Iris pigment epithelial cell (primary cell): ENCODE results near the gene ADAMTS16.

Experiments used
- DNase-seq: peaks from one replicate; pipeline ENCODE4 v3.0.0-alpha.2; 2011; ENCODE audit warnings: low read depth

The ADAMTS16 gene

DNA sequence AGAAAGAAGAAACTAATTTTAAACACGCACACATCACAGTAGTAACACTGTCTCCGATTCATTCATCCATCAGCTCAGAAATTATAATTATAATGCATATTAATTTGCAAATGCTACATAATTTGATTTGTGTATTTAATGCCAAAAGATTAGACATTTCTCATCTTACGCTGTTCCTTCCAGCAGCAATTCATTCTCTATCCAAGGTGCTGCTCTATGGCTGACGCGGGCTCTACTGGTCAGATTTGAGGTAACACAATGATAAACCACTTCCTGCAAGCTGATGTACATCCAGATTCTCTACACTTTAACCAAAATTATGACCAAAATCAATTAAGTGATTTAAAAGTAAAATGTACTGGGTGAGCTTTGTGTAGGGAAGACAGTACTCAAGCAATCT lies 204.5 kb downstream of the ADAMTS16 start:
- DNase-seq = no peak

DNA sequence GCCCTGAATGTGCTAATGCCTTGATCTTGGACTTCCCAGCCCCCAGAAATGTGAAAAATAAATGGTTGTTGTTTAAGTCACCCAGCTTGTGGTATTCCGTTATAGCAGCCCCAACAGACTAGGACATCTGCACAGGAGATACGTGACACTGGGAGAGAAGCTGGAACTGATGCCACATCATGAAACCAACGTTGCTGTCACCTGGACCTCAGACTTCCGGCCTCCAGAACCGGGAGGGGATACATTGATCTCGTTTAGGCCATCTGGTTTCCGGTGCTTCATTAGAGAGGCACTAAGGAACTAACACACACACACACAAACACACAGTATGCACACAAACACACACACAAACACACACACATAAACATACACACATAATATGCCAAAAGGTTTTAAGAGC lies 207.3 kb downstream of the ADAMTS16 start:
- no peak for DNase-seq

DNA sequence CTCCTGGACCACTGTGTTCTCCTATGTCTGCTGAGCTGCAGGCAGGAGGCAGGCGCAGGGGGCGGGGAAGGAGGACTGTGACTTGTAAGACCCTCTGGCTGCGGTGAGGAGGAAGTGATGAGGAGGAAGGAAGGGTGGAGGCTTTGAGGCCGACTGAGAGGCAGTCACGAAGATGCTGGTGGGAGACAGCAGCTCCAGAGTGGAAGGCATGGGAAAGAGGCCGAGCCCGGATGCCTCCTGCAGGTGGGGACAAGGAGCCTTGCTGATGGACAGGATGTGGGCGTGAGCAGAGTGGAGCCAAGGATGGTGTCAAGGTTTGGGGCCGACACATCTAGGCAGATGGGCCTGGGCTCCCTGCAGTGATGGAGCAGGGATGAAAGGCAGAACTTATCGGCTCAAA lies 208.0 kb downstream of the ADAMTS16 start:
- no peak for DNase-seq

DNA sequence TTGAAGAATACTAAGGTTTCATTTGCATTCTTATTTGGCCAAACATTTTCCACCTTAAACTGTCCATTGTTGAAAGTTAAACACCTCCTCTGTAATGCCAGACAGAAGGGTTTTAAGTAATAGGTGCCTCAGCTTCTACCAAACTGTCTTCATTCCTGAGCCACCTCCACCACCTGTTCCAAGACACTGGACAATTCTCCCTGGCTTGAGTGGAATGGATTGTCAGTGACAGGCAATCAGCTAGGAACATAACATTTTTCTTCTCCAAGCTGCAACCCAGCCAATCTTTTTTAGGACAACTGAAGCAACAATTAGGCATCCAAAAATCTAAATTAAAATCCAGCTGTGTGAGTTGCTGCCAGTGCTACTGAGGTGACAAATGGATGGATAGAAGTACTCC lies 208.4 kb downstream of the ADAMTS16 start:
- DNase-seq = no peak

DNA sequence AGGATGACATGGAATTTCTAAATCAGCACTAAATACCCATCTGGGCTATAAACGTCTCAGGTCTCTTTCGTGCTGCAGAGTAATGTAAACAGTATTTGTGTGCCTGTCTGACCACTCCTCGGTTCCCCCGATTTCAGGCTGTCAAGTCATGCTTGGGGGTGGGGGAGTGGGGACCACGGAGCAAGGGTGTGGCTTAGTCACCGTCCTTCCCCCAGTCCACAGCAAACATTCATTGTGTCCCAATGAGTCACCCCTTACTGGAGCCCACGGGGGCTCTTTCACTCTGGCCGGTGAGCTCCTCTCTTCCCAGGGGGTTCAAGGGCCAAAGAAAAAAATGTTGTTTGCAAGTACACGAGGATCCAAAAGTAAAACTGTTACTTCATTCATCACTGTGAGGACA lies 210.0 kb downstream of the ADAMTS16 start:
- DNase-seq = peak; percentile 30

DNA sequence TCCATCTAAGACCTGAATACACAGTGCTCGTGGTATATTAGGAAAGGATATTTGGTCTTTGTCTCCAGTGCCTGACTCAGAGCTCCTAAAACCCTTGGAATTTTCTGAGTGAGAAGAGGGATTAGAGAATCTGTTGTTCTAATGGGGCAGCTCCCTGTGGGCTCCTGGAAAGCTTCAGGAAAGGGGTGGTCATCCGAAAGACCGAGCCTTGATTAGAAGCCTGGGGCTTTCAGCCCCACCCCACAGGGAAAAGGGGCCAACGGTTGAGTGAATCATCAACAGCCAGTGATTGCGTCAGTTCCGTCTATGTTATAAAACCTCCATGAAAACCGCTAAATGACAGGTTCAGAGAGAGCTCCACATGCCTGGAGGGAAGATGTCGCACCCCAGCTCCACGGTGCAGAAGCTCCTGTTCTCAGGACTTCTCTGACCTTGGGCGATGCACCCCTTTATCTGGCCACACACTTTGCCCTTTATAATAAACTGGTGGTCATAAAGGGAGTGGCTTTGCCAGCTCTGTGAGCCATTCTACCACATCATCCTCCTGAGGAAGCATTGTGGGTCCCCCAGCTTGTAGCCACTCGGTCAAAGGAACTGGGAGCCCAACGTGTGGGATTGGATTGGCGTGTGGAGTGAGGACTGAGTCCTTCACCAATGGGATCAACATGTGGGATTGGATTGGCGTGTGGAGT lies 211.3 kb downstream of the ADAMTS16 start:
- peak; percentile 62 for DNase-seq

DNA sequence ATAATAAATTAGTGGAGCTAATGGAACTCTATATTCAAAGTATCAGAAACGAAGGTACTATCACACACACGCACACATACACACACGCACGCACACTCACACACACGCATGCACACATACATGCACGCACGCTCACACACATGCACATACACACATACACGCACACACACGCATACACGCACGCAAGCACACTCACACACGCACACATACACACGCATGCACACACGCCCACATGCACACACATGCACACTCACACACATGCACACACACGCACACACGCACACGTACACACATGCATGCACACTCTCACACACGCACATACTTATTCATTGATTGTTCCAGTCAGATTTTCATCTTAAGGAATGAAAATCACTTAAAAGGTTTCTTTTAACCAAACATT lies 212.5 kb downstream of the ADAMTS16 start:
- DNase-seq = no peak

DNA sequence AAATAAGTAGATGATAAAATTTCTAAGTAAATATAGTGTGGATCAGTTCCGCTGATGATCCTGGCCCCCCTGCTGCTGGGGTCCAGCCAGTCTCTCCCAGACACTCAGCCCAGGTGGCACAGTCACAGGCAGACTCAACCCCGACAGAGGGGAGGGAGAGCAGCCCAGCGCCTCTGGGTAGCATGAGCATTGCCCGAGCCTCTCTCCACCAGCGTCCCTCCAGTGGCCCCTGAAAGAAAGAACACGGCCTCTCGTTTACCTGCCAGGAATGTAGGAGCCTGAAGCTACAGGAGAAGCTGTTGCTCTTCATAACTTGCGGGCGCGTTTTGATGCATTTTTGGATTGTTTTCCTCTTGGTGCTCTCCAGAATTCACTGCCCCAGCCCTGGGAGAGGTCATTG lies 213.6 kb downstream of the ADAMTS16 start:
- DNase-seq = no peak

DNA sequence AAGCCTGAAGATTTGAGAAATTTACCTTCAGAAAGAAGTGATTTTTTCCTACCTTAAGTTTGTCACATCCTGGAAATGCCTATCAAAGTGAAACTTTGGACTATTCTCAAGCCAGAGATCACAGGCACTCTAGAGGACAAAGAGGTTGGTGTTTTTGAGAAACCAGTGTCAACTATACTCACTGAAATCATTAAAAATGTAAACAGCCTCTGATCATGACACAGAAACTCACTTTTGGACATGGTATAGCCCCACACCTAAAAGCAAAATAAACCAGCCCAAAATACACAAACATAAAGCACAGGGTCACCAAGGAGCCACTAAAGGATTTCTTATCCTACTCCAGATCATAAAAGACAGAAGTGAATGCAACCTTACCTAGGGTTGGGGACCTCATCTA lies 216.6 kb downstream of the ADAMTS16 start:
- no peak for DNase-seq

DNA sequence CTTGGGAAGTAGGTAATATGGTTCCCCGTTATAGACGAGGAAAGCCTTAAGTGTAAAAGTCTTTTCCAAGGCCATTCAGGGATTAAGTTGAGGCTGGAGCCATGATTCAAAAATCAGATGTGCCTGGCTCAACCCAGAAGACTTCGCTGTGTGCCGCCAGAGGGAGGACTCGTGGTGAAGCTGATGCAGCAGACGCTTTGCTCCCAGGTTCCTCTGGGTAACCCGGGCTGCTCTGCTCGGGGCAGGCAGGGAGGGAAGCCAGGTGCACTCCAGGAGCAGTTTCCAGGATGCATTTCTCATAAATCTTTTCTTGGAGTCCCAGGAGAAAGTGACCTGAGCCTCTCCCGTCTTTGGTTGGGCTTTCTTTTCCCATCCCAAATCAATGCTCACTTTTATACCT lies 219.5 kb downstream of the ADAMTS16 start:
- DNase-seq = no peak

DNA sequence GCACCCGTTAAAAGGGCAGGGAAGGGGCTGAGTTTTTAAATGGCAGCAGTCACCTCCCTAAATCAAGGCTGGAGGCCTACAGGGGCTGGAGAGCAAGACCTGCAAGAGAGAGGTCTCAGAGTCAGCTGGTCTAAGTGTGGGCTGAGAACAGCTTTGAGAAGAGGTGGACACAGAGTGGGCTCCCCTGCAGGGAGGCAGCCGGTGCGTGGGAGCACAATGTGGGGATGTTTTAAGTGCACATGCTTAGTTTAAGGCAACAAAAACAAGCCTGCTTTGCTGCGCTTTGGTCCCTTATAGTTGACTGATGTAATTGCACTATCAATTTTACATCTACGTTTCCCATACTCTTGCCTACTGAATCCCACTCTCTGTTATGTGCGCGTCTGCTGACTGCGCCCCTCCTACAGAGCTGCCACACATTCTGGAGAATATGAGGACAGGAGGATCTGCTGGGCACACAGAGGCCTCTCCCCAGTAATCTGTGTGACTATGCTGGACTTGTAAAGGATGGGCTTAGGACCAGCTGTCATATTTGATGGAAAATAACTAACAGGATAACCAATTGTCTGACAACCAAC lies 220.3 kb downstream of the ADAMTS16 start:
- DNase-seq = no peak

DNA sequence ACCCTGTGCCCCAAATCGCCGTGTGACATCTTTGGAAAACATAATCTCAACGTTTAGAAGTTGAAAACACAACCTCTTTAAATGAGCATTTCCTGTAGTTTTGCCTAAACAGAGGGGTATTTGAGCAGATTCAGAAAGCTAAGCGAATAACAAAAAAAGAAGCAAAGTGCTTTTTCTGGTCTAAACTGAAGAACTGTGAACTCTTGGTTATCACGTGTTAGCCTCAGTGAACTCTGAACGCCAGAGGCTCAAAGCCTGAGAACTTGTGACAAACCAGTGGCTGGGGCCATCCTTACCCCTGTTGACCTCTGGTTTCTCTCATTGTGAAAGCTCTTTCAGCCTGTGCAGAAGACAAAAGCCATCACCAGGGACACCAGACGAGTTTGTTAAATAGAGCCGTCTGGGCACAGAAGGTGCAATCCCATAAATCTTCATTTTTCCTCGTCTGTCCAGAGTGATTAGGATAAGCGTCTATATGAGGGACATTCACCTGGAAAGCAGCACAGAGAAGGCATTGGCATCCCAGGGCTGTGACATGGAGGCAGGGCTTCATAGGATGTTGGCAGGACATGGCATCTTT lies 220.9 kb downstream of the ADAMTS16 start:
- no peak for DNase-seq

DNA sequence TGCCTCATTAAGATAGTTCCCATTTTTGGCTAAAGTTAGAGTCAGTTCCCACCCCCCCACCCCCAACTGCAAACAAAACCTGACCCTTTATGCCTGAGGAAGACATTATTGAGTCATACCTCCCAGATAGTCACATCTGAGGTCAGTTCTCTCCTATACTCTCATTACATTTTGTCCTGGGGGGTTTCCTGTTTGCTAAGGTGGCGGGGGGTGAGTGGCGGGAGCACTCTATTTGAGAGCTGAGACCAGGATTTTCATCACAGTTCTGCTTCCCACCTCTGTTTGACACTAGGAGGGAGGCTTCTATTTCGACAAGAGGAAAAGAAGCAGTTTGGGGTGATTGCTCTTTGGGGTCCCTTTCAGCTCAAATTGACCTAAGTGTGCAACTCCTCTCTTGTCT lies 222.9 kb downstream of the ADAMTS16 start:
- DNase-seq = peak; percentile 8

DNA sequence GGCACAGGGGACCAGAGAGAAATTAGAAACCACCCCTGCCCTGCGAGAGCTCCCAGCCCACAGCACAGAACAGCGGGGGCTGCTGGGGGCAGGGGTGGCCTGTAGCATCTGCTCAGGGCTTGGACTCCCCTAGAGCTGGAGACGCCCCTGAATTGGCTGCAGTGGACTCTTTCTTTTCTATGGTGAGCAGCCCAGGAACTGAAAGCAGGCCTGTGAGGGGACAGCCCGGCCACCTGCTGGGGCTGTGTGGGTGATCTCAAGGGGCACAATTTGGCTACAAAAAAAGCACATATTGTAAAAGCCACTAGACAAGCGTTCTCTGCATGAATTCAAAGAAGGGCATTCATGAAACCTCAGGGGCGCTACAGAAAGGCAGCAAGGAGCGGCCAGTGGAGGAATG lies 224.8 kb downstream of the ADAMTS16 start:
- DNase-seq = no peak

DNA sequence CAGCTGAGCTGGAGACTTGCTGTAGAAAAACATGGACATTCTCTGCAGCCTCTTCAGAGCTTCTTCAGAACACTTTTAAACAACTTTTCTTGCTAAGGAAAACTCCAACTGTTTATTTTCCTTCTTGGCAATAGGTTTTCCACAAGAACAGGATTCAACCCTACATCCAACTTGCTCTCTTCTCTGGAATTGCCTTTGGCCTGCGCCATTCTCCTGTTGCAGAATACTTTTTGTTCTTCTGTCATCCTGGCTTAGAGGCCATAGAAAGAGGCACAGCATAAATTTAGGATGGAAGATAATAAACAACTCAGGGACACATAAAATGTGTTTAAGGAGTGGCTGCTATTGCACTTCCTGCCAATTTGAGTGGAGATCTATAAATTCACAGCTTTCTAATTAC lies 227.6 kb downstream of the ADAMTS16 start:
- DNase-seq = no peak

DNA sequence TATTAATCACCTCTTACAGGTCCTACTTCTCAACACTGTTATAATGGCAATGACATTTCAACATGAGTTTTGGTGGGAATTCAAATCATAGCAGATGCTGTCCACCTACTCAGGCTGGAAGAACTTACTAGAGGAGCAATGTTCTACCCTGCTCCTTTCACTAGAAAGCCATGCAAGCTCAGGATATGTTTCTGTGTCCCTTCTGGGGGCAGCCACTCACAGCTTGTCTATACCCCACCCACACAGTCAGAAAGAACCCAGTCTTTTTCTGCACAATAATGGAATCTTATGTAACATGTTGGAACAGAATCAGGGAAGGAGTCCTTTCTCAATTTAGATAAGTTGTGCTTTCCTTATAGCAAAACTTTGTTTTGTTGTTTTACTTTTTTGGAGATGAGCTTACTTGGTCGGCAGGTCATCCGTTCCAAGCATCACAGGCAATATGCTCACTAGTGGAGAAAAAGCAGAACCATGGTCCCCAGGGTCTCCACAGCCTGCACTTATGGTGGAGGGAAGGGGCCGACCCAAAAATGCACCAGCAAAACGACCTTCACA lies 229.0 kb downstream of the ADAMTS16 start:
- no peak for DNase-seq
